ENCODE results near the gene SPRYD7. TPM values are rescaled to one million over a fixed set of nuclear protein-coding genes. Genes with fewer than 3 reads are reported as not detected.
A peak's percentile ranks its signal among the peaks of the same experiment; 100 is the strongest.

The SPRYD7 gene
- polyA plus RNA-seq, 1 of the 3 experiments (the other 2 are of a cell fraction): 8.6 TPM

DNA sequence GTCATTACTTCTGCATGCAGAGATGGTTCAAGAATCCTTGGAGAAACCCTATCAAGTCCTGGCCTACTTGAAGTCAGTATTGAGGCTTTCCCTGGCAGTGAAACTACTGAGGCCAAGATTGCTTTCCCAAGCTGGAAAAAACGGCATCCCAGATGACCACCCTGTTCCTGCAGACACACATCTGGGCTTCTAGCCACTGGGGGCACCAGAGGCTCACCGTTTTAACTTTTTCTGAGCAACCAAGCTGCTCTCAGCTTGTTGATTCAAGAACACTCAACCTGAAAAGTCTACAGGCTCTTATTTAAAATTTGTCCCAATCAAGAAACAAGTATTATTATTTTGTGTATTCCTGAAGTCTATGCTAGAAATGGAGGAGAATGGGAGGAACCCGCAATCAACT, 66.6 kb downstream of the SPRYD7 start:
- H2AFZ ChIP-seq (ENCODE audit: low read depth): no peak overlapping the region
- CTCF ChIA-PET: interaction anchor here (0.7 to 1.9 kb wide), 6 partner anchors 9 to 209 kb away, joined by 3 to 5 read pairs (median 4); no protein-coding TSS in a partner anchor

DNA sequence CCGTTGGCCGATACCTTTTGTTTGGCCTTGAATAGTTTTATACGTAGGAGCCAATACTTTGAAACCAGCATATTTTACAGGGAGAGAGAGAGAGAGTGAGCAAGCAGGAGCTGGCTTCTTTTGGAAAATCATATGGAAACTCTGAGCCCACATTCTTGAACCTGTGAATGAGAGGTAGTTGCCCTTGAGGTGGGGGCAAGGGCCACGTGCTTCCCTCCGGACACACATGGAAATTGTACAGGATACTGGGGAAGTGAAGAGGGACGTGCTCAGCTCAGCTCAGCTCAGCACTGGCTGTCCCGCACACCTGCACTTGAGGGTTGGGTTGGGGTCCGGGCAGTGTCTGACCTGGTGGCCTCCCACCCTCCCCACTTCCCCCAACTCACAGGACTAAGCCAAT, 68.3 kb downstream of the SPRYD7 start:
- ChIA-PET CTCF (no interaction called here), POLR2A (no interaction called here)
- H3F3A ChIP-seq (replicated peaks; ENCODE audit: insufficient read depth): no peaks in the 10 kb centered on the region
- TF ChIP-seq FOXM1 (IDR thresholded peaks at IDR 0.05; ENCODE audit: low read depth): no peak
- TF ChIP-seq, protein P1, sequence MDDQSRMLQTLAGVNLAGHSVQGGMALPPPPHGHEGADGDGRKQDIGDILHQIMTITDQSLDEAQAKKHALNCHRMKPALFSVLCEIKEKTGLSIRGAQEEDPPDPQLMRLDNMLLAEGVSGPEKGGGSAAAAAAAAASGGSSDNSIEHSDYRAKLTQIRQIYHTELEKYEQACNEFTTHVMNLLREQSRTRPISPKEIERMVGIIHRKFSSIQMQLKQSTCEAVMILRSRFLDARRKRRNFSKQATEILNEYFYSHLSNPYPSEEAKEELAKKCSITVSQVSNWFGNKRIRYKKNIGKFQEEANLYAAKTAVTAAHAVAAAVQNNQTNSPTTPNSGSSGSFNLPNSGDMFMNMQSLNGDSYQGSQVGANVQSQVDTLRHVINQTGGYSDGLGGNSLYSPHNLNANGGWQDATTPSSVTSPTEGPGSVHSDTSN (IDR thresholded peaks at IDR 0.05): no peak
- TF ChIP-seq, protein P2, sequence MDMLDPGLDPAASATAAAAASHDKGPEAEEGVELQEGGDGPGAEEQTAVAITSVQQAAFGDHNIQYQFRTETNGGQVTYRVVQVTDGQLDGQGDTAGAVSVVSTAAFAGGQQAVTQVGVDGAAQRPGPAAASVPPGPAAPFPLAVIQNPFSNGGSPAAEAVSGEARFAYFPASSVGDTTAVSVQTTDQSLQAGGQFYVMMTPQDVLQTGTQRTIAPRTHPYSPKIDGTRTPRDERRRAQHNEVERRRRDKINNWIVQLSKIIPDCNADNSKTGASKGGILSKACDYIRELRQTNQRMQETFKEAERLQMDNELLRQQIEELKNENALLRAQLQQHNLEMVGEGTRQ (IDR thresholded peaks at IDR 0.05; ENCODE audit: borderline replicate concordance, low read depth, low read length): no peak
- no peak for TF ChIP-seq GATA2 (CRISPR knock-in tag; IDR thresholded peaks at IDR 0.05)
- TF ChIP-seq, protein P3, sequence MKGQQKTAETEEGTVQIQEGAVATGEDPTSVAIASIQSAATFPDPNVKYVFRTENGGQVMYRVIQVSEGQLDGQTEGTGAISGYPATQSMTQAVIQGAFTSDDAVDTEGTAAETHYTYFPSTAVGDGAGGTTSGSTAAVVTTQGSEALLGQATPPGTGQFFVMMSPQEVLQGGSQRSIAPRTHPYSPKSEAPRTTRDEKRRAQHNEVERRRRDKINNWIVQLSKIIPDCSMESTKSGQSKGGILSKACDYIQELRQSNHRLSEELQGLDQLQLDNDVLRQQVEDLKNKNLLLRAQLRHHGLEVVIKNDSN (IDR thresholded peaks at IDR 0.05; ENCODE audit: borderline replicate concordance, low read depth): no peak
- no peak for TF ChIP-seq TEAD4 (IDR thresholded peaks at IDR 0.05; ENCODE audit: borderline replicate concordance, insufficient read depth)
- TF ChIP-seq, protein P4, sequence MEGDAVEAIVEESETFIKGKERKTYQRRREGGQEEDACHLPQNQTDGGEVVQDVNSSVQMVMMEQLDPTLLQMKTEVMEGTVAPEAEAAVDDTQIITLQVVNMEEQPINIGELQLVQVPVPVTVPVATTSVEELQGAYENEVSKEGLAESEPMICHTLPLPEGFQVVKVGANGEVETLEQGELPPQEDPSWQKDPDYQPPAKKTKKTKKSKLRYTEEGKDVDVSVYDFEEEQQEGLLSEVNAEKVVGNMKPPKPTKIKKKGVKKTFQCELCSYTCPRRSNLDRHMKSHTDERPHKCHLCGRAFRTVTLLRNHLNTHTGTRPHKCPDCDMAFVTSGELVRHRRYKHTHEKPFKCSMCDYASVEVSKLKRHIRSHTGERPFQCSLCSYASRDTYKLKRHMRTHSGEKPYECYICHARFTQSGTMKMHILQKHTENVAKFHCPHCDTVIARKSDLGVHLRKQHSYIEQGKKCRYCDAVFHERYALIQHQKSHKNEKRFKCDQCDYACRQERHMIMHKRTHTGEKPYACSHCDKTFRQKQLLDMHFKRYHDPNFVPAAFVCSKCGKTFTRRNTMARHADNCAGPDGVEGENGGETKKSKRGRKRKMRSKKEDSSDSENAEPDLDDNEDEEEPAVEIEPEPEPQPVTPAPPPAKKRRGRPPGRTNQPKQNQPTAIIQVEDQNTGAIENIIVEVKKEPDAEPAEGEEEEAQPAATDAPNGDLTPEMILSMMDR (IDR thresholded peaks at IDR 0.05): no peak
- no peaks in the 10 kb centered on the region for H3K27me3 ChIP-seq (ENCODE audit: insufficient read depth)
- no peaks in the 10 kb centered on the region for H3K4me1 ChIP-seq (ENCODE audit: control insufficient read depth in 1 of 2, insufficient read depth in 2 of 2, low read depth in 1 of 2, low read length in 1 of 2)
- H4K20me1 ChIP-seq (ENCODE audit: insufficient read depth): no peaks in the 10 kb centered on the region
- no peak overlapping the region for H3K27ac ChIP-seq (ENCODE audit: low read depth in 2 of 2, low read length in 1 of 2)
- H3K9me3 ChIP-seq: no peaks in the 10 kb centered on the region
- H3K36me3 ChIP-seq (replicated peaks in 1 of 2; ENCODE audit: control insufficient read depth in 1 of 2, insufficient read depth in 2 of 2, low read length in 1 of 2): no peaks in the 10 kb centered on the region
- no peaks in the 10 kb centered on the region for H3K79me2 ChIP-seq (ENCODE audit: insufficient read depth)
- no peak for DNase-seq
- H3K9ac ChIP-seq: no peak overlapping the region
- H3K9me2 ChIP-seq: no peaks in the 10 kb centered on the region
- no peak overlapping the region for H3K4me2 ChIP-seq
- H3K4me3 ChIP-seq (ENCODE audit: low read depth in 2 of 2, low read length in 1 of 2): no peak overlapping the region
- 76% methylated on average over 8 of the region's 8 CpGs for WGBS (ENCODE audit: low lambda C conversion rate)
- no peak overlapping the region for H2AFZ ChIP-seq (ENCODE audit: low read depth)

More for the DNA sequence above, 66.6 kb downstream of the SPRYD7 start:
- H3K27ac ChIP-seq (ENCODE audit: low read depth in 2 of 2, low read length in 1 of 2): no peak overlapping the region
- H4K20me1 ChIP-seq (ENCODE audit: insufficient read depth): no peaks in the 10 kb centered on the region
- WGBS (ENCODE audit: low lambda C conversion rate): 37% methylated on average over 3 of the region's 3 CpGs
- H3K9me3 ChIP-seq: no peaks in the 10 kb centered on the region
- no peaks in the 10 kb centered on the region for H3K27me3 ChIP-seq (ENCODE audit: insufficient read depth)
- no peaks in the 10 kb centered on the region for H3K4me1 ChIP-seq (ENCODE audit: control insufficient read depth in 1 of 2, insufficient read depth in 2 of 2, low read depth in 1 of 2, low read length in 1 of 2)
- no peaks in the 10 kb centered on the region for H3F3A ChIP-seq (replicated peaks; ENCODE audit: insufficient read depth)
- H3K9me2 ChIP-seq: no peaks in the 10 kb centered on the region
- peak; percentile 43 for DNase-seq
- H3K36me3 ChIP-seq (replicated peaks in 1 of 2; ENCODE audit: control insufficient read depth in 1 of 2, insufficient read depth in 2 of 2, low read length in 1 of 2): no peaks in the 10 kb centered on the region
- H3K4me3 ChIP-seq (ENCODE audit: low read depth in 2 of 2, low read length in 1 of 2): no peak overlapping the region
- H3K9ac ChIP-seq: no peak overlapping the region
- POLR2A ChIA-PET: no interaction called here
- H3K4me2 ChIP-seq: no peak overlapping the region; the same call in 1 of the 2 replicates
- H3K79me2 ChIP-seq (ENCODE audit: insufficient read depth): no peaks in the 10 kb centered on the region
- TF ChIP-seq RAD21 (IDR thresholded peaks at IDR 0.05; ENCODE audit: low read length): peak; percentile 52
- TF ChIP-seq EZH2phosphoT487 (IDR thresholded peaks at IDR 0.05; ENCODE audit: borderline replicate concordance, low read depth): no peak
- TF ChIP-seq, protein P4 (IDR thresholded peaks at IDR 0.05): peak; percentile 44

Measured in SK-N-SH (cell line).